Measurements from ENCODE around the gene RPUSD3.

- TF ChIP-seq POLR2A (IDR thresholded peaks at IDR 0.05): no peak
- TF ChIP-seq, protein P1, sequence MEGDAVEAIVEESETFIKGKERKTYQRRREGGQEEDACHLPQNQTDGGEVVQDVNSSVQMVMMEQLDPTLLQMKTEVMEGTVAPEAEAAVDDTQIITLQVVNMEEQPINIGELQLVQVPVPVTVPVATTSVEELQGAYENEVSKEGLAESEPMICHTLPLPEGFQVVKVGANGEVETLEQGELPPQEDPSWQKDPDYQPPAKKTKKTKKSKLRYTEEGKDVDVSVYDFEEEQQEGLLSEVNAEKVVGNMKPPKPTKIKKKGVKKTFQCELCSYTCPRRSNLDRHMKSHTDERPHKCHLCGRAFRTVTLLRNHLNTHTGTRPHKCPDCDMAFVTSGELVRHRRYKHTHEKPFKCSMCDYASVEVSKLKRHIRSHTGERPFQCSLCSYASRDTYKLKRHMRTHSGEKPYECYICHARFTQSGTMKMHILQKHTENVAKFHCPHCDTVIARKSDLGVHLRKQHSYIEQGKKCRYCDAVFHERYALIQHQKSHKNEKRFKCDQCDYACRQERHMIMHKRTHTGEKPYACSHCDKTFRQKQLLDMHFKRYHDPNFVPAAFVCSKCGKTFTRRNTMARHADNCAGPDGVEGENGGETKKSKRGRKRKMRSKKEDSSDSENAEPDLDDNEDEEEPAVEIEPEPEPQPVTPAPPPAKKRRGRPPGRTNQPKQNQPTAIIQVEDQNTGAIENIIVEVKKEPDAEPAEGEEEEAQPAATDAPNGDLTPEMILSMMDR (IDR thresholded peaks at IDR 0.05): no peak
Measured at GRCh38 chr3:9795207-9795606, 48.6 kb downstream of the RPUSD3 start.
